SH-SY5Y (cell line): Measurements from ENCODE around the gene KCNJ8.

ENCODE experiments used
- GATA2 ChIP-seq: IDR thresholded peaks from 2 replicates; pipeline ENCODE4 v1.6.1; 2011; ENCODE audit warnings: mild to moderate bottlenecking, low read depth, low read length
- GATA3 ChIP-seq: IDR thresholded peaks from 2 replicates; pipeline ENCODE4 v1.6.1; 2011; ENCODE audit warnings: low read depth, mild to moderate bottlenecking, low read length, moderate library complexity

Gene KCNJ8

GRCh38 chr12:21795648-21796328 lies 21.3 kb upstream of the KCNJ8 start:
- no peak for TF ChIP-seq GATA2
- TF ChIP-seq GATA3, result no peak

DNA sequence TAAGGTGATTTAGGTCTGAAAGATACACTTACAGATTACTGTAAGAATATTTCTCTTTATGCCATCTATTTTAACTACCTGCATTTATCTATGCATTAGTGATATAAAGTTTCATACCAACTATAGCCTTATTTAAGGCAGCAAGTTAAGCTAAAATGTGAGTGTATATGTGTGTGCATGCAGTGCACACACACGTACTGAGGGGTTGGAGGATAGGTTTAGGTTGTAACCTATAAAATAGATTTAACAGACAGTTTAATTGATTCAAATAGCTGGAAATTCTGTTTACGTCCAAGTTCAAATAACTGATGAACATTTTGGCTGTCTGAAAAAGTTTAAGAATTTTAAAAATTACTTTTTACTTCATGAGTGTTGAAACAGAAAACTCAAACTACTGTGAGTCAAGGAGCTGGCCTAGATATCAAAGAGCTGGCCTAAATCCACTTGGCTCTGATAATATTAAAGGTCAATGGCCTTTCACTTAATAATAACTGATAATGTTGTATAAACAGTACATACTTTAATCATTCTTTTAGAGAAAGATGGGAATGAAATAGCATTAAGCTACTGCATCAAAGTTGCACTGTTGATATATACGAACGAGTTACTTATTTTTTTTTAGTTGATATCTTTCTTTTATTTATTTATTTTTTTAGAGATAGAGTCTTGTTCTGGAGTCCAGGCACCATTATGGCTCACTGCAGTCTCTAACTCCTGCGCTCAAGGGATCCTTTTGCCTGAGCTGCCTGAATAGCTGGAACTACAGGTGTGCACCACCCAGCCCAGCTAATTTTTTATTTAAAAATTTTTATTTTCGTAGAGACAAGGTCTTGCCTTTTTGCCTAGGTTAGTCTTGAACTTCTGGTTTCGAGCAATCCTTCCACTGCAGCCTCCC lies 13.8 kb upstream of the KCNJ8 start:
- TF ChIP-seq GATA3 (no peak), GATA2 (no peak)

DNA sequence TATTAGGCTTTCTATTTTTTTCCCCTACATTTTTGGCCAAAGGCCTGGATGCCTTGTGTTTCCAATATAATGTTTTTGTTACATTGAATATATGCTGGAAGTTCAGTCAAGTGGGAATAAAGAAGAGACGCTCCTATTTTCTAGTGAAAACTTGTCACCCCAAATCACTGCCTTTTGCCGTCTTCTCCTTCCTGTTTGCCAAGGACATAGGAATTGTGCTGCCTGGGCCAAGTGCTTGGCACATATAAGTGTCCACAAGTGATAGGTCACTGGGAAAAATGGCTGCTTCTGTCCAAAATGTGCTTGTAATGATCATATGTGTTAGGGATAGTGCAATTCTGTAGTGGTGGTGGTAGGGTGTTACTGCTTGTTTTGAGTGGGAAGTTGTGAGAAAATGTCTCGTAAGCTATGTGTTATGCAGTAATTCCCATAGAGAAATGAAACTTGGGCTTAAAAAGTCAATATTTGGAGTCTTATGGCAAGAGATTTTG lies 11.6 kb upstream of the KCNJ8 start:
- no peak for TF ChIP-seq GATA3
- no peak for TF ChIP-seq GATA2

DNA sequence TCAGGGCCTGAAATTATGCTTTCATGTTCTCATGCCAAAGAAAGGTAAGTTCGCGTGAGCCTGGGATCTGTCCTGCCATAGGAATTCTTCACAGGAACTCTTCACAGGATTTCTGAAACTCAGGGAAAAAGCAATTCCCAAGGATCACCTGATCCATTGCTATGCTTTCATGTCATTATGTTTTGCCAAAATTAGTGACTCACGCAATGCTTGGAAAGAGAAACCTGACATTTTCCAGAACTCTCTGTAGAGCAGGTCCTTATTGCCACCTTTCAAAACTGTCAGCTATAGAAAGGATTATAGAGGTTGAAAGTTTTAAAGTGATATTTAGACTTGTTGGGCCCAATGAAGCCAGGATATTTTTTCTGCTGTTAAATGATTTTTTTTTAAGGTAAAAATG lies 6.3 kb upstream of the KCNJ8 start:
- TF ChIP-seq GATA2 (no peak), GATA3 (no peak)

GRCh38 chr12:21776175-21776574 lies 1.7 kb upstream of the KCNJ8 start:
- TF ChIP-seq GATA2 (no peak), GATA3 (no peak)

- no peak for TF ChIP-seq GATA3
- TF ChIP-seq GATA2, result peak; percentile 56
Measured at GRCh38 chr12:21775133-21775820, 771 bp upstream of the KCNJ8 start.

- TF ChIP-seq GATA2, result no peak
- no peak for TF ChIP-seq GATA3
Measured at GRCh38 chr12:21773806-21774205, 700 bp downstream of the KCNJ8 start.

DNA sequence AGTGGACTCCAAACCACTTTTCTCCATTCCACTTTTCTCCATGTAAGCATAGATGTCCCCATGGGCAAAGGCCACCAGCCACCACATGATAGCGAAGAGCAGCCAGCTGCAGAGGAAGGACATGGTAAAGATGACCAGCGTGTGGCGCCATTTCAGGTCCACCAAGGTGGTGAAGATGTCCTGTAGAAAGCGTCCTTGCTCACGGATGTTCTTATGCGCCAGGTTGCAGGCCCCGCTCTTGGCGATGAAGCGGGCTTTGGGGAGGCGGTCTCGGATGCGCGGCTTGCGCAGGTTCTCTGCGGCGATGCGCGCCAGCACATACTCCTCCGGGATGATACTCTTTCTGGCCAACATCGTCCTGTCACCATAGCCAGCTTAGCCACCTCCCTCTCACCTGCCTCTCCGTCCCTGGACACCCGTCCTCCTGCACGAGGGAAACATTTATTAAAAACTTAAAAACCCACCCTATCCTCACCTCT lies 1.2 kb downstream of the KCNJ8 start:
- no peak for TF ChIP-seq GATA2
- TF ChIP-seq GATA3, result no peak

GRCh38 chr12:21771311-21771710 lies 3.2 kb downstream of the KCNJ8 start:
- TF ChIP-seq GATA3 (no peak), GATA2 (no peak)

DNA sequence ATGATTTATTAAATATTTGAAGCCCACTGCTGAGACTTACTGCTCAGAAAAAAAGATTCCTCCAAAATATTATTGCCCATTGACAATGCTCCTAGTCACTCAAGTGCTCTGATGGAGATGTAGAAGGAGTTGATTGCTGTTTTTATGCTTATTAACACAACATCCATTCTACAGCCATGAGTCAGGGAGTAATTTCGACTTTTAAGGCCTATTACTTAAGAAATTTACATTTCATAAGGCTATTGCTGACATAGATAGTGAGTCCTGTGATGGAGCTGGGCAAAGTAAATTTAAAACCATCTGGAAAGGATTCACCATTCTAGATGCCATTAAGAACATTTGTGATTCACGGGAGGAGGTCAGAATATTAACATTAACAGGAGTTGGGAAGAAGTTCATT lies 5.2 kb downstream of the KCNJ8 start:
- no peak for TF ChIP-seq GATA2
- TF ChIP-seq GATA3, result no peak

- TF ChIP-seq GATA3, result no peak
- no peak for TF ChIP-seq GATA2
Measured at GRCh38 chr12:21766403-21766802, 8.1 kb downstream of the KCNJ8 start.

- TF ChIP-seq GATA2 (no peak), GATA3 (no peak)
Measured at GRCh38 chr12:21764950-21765349, 9.6 kb downstream of the KCNJ8 start.

- TF ChIP-seq GATA3 (no peak), GATA2 (no peak)
Measured at GRCh38 chr12:21764065-21764464, 10.4 kb downstream of the KCNJ8 start.

DNA sequence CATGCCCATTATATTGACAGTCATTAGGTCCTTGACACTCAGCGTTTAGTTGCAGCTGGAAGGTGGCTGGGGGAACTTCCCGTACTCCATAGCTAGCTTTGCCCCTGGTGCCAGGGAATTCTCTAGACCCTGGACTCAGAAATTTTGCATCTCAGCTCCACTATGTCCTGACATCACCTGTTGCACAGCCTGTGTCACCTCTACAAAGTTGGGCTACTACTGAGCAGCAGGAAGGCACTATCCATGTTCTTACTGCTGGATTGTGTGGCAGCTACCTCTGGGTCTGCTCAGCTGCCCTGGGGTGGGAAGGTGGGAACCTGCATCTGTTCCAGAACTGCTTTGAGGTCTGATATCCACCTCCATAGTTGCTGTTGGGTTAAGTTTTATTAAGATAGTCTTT lies 11.0 kb downstream of the KCNJ8 start:
- TF ChIP-seq GATA2 (no peak), GATA3 (no peak)
